Gastroesophageal sphincter (tissue), 3 donors: ENCODE measurements around the gene SLMAP.

Experiments used
- CTCF ChIP-seq, 4 experiments: fragments of 200-600 bp in 2 of 4; fragments of 450-650 bp in 2 of 4; sonication (generic) in 1 of 4; IDR thresholded peaks; one replicate each; pipeline ENCODE4 v1.5.1; 2017 to 2019; ENCODE audit warnings: antibody characterized with exemption in 4 of 4, mild to moderate bottlenecking in 2 of 4, moderate library complexity in 2 of 4
- EP300 ChIP-seq: sonication (generic); formaldehyde crosslinking; IDR thresholded peaks from one replicate; pipeline ENCODE4 v1.6.1; 2017; ENCODE audit warnings: antibody characterized with exemption, mild to moderate bottlenecking
- POLR2A ChIP-seq, 2 donors: fragments of 450-650 bp; IDR thresholded peaks; one replicate each; pipeline ENCODE4 v1.6.1; 2017; ENCODE audit warnings: antibody characterized with exemption in 2 of 2, mild to moderate bottlenecking in 2 of 2, moderate library complexity in 1 of 2
- POLR2AphosphoS5 ChIP-seq: sonication (generic); formaldehyde crosslinking; IDR thresholded peaks from one replicate; pipeline ENCODE4 v1.6.1; 2017; ENCODE audit warnings: antibody characterized with exemption

- TF ChIP-seq CTCF (IDR thresholded peaks at IDR 0.05) (no peak), POLR2AphosphoS5 (no peak), POLR2A (IDR thresholded peaks at IDR 0.05) (no peak), EP300 (no peak)
Observed at GRCh38 chr3:57832486-57832885, 76.4 kb downstream of the SLMAP start.
